Uterus (tissue), 4 donors: ENCODE measurements around the gene B4GALNT2. TPM values are rescaled to one million over a fixed set of nuclear protein-coding genes. Genes with fewer than 3 reads are reported as not detected.
"Not testable (repeated sequence)": the region's sequence is repeated elsewhere in the genome, so short reads cannot be mapped to it uniquely, and the experiment has no call there.

Source experiments
- DNase-seq, 2 donors: peaks; one replicate each; pipeline ENCODE4 v3.0.0-alpha.2; 2019 to 2020
- H3K27ac ChIP-seq, 2 donors: fragments of 200-600 bp; sonication (generic); 1 replicate in 1 of 2; 2 replicates in 1 of 2; pipeline ENCODE4 v1.5.1; 2016 to 2018
- H3K27me3 ChIP-seq, 2 donors: fragments of 200-600 bp; sonication (generic); one replicate each; pipeline ENCODE4 v1.5.1; 2018 to 2019; ENCODE audit warnings: control low read depth in 1 of 2
- H3K36me3 ChIP-seq, 2 donors: fragments of 200-600 bp; sonication (generic); one replicate each; pipeline ENCODE4 v1.5.1; 2019; ENCODE audit warnings: control low read depth in 1 of 2
- H3K4me1 ChIP-seq, 2 donors: fragments of 200-600 bp; sonication (generic); one replicate each; pipeline ENCODE4 v1.5.1; 2018 to 2019; ENCODE audit warnings: control low read depth in 1 of 2
- H3K4me3 ChIP-seq, 2 donors: fragments of 200-600 bp; sonication (generic); 1 replicate in 1 of 2; 2 replicates in 1 of 2; pipeline ENCODE4 v1.5.1; 2018 to 2019; ENCODE audit warnings: mild to moderate bottlenecking in 1 of 2
- H3K9me3 ChIP-seq, 2 donors: fragments of 200-600 bp; sonication (generic); one replicate each; pipeline ENCODE4 v1.5.1; 2019; ENCODE audit warnings: control low read depth in 1 of 2
- POLR2A ChIP-seq, 2 donors: fragments of 450-650 bp; IDR thresholded peaks; one replicate each; pipeline ENCODE4 v1.6.1; 2016; ENCODE audit warnings: antibody characterized with exemption in 2 of 2, mild to moderate bottlenecking in 1 of 2, moderate library complexity in 1 of 2
- intact Hi-C: fragments of 100-400 bp; cut with DNase I; formaldehyde crosslinking; loops from one replicate; pipeline ENCODE4 v1.15.1; 2023; ENCODE audit warnings: low total_unique reads
- total RNA-seq, 4 donors: library from RNA; depleted of rRNA in 3 of 4; stranded (reverse); fragments of >200 nt in 3 of 4; gene quantifications; one replicate each; pipeline versions ENCODE4 v1.1.0 to v1.2.4, GENCODE V29; 2014 to 2023
- TF ChIP-seq, protein P1 (sequence below), 4 experiments: fragments of 200-600 bp in 2 of 4; fragments of 450-650 bp in 2 of 4; sonication (generic) in 2 of 4; IDR thresholded peaks; one replicate each; pipeline ENCODE4 v1.5.1; 2016 to 2019; ENCODE audit warnings: antibody characterized with exemption in 4 of 4, mild to moderate bottlenecking in 2 of 4, moderate library complexity in 1 of 4
- donor health status: DM: yes; HTN: yes; CAD: no.

Gene B4GALNT2
- total RNA-seq, 4 donors from 2014 or later: under 0.01 to 0.18 (median 0.07) TPM; not detected in 1

DNA sequence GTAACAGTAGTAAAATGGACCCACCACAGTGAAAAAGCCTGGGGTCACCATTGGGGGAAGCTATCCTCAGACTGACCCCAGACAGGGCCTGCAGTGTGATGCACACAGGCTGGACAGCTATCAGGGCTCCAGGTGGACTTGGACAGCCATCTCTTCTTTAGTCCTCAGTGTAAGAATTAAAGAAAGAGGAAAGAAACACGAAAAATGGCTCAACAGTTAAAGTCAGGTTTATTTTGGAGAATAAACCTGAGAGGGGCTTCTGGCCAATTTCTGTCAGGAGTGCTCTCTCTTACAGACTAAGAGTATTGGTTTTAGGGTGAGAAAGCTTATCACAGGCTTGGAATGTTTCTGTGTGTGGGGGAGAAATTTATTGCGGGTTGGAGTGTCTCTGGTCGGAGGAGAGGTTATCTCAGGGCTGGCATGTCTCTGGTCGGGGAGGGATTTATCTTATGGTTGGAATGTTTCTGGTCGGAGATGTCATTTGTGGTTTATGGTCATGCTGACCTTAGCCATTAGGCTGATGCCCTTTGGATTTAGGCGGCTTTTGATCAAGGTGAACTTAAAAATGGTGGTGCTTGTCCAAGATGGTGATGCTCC, 10.8 kb upstream of the B4GALNT2 start:
- Histone ChIP-seq H3K4me3 (no peak overlapping the region), H3K9me3 (no peaks in the 10 kb centered on the region), H3K27me3 (no peaks in the 10 kb centered on the region), H3K27ac (no peak overlapping the region), H3K36me3 (no peaks in the 10 kb centered on the region), H3K4me1 (no peaks in the 10 kb centered on the region)
- intact Hi-C loops: no loop called here
- no peak for DNase-seq
- TF ChIP-seq, protein P1, sequence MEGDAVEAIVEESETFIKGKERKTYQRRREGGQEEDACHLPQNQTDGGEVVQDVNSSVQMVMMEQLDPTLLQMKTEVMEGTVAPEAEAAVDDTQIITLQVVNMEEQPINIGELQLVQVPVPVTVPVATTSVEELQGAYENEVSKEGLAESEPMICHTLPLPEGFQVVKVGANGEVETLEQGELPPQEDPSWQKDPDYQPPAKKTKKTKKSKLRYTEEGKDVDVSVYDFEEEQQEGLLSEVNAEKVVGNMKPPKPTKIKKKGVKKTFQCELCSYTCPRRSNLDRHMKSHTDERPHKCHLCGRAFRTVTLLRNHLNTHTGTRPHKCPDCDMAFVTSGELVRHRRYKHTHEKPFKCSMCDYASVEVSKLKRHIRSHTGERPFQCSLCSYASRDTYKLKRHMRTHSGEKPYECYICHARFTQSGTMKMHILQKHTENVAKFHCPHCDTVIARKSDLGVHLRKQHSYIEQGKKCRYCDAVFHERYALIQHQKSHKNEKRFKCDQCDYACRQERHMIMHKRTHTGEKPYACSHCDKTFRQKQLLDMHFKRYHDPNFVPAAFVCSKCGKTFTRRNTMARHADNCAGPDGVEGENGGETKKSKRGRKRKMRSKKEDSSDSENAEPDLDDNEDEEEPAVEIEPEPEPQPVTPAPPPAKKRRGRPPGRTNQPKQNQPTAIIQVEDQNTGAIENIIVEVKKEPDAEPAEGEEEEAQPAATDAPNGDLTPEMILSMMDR (IDR thresholded peaks at IDR 0.05): no peak
- TF ChIP-seq POLR2A (IDR thresholded peaks at IDR 0.05): no peak

DNA sequence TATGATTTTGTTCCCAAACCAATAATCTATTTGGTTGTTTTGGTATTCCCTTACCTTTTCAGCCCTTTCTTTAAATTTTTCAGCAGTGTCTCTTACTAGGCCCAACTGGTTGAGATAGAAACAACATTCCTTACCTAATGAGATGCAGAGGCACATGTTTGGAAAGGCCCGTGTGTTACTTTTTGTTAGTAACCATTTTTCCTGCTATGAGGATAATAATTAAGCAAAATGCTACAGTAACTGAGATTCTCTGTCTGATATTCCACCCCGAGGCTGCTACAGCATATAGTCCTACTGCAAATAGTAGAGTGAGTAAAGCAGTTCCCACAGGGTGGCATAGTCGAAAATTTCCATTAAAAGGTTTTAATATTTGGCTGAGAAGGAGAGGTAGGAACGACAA, 10.0 kb upstream of the B4GALNT2 start:
- Histone ChIP-seq H3K27me3 (no peaks in the 10 kb centered on the region), H3K4me3 (no peak overlapping the region)

DNA sequence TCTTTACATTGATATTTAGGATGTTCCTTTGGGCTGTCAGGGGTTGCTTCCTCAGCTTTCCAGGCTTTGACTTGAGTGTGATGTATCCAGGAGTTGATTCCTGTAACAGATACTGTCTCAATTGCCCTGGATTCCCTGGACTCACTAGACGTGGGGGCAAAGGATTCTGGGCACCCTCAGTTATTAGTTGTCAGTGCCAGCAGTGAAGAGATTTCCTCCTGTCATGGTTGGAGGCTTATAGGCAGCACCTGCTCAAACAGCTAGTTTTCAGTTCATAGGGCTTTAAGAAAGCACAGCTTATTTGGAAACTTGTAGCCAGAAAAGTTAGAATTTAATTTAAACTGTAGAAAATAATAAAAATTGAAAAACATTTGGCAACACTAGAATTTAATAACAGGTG, 9.5 kb upstream of the B4GALNT2 start:
- Histone ChIP-seq H3K4me1 (no peaks in the 10 kb centered on the region), H3K27me3 (no peaks in the 10 kb centered on the region), H3K9me3 (no peaks in the 10 kb centered on the region), H3K27ac (no peak overlapping the region), H3K4me3 (no peak overlapping the region), H3K36me3 (no peaks in the 10 kb centered on the region)
- no peak for TF ChIP-seq POLR2A (IDR thresholded peaks at IDR 0.05)
- TF ChIP-seq, protein P1 (IDR thresholded peaks at IDR 0.05): no peak
- no peak for DNase-seq
- intact Hi-C loops: no loop called here

More for the DNA sequence above, 10.0 kb upstream of the B4GALNT2 start:
- no peak for DNase-seq
- Histone ChIP-seq H3K36me3 (no peaks in the 10 kb centered on the region), H3K27ac (no peak overlapping the region), H3K4me1 (no peaks in the 10 kb centered on the region), H3K9me3 (no peaks in the 10 kb centered on the region)
- intact Hi-C loops: no loop called here
- TF ChIP-seq, protein P1 (IDR thresholded peaks at IDR 0.05): no peak
- no peak for TF ChIP-seq POLR2A (IDR thresholded peaks at IDR 0.05)

DNA sequence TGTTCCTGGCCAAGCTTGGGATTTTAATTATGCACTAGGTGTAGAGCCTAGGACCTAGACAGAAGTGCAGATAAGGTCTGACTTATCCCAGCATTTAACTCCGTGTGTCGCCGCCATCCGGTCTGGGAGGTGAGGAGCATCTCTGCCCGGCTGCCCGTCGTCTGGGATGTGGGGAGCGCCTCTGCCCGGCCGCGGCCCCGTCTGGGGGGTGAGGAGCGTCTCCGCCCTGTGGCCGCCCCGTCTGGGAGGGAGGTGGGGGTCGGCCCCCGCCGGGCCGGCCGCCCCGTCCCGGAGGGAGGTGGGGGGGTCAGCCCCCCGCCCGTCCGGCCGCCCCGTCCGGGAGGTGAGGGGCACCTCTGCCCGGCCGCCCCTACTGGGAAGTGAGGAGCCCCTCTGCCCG, 7.1 kb upstream of the B4GALNT2 start:
- TF ChIP-seq POLR2A (IDR thresholded peaks at IDR 0.05): no peak
- TF ChIP-seq, protein P1 (IDR thresholded peaks at IDR 0.05): no peak
- H3K27me3 ChIP-seq: no peaks in the 10 kb centered on the region

DNA sequence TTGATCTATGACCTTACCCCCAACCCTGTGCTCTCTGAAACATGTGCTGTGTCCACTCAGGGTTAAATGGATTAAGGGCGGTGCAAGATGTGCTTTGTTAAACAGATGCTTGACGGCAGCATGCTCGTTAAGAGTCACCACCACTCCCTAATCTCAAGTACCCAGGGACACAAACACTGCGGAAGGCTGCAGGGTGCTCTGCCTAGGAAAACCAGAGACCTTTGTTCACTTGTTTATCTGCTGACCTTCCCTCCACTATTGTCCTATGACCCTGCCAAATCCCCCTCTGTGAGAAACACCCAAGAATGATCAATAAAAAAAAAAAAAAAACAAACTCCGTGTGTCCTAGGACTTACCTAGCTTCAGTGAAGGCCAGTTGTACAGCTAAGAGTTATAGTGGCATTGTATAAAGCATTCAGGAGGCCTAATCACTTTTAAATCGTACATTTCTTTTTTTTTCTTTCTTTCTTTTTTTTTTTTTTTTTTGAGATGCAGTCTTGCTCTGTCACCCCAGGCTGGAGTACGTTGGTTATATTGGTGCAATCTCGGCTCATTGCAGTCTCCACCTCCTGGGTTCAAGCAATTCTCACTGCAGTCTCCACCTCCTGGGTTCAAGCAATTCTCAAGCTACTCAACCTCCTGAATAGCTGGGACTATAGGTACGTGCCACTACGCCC, 6.2 kb upstream of the B4GALNT2 start:
- H3K4me1 ChIP-seq, H3K9me3 ChIP-seq, intact Hi-C loops, H3K27me3 ChIP-seq, H3K36me3 ChIP-seq, H3K4me3 ChIP-seq, H3K27ac ChIP-seq, DNase-seq: not testable (repeated sequence)

More for the DNA sequence above, 7.1 kb upstream of the B4GALNT2 start:
- no peaks in the 10 kb centered on the region for H3K4me1 ChIP-seq
- H3K9me3 ChIP-seq: no peaks in the 10 kb centered on the region
- H3K36me3 ChIP-seq: no peaks in the 10 kb centered on the region
- intact Hi-C loops: no loop called here
- no peak overlapping the region for H3K4me3 ChIP-seq
- DNase-seq: no peak
- no peak overlapping the region for H3K27ac ChIP-seq

DNA sequence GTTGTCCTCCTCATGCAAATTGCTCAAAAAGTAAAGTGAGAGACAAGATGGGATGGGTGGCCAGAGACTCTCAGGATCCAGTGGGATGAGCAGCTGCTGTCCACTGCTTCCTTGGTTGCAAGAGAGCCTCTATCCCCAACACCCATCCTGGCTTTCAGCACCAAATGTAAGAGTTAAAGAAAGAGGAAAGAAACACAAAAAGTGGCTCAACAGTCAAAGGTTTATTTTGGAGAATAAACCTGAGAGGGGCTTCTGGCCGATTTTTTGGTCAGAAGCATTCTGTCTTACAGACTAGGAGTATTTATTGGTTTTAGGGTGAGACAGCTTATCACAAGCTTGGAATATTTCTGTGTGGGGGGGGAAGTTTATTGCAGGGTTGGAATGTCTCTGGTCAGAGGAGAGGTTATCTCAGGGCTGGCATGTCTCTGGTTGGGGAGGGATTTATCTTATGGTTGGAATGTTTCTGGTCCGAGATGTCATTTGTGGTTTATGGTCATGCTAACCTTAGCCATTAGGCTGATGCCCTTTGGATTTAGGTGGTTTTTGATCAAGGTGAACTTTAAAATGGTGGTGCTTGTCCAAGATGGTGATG, 3.1 kb upstream of the B4GALNT2 start:
- H3K36me3 ChIP-seq, H3K4me1 ChIP-seq, H3K27ac ChIP-seq, intact Hi-C loops, DNase-seq, H3K4me3 ChIP-seq, H3K9me3 ChIP-seq: not testable (repeated sequence)
- H3K27me3 ChIP-seq: peaks cover 0 to 12% of the 10 kb centered on the region in 2 donors
